Measurements from ENCODE around the gene PRDX1.
"Not testable (repeated sequence)": the region's sequence is repeated elsewhere in the genome, so short reads cannot be mapped to it uniquely, and the experiment has no call there.

The PRDX1 gene

DNA sequence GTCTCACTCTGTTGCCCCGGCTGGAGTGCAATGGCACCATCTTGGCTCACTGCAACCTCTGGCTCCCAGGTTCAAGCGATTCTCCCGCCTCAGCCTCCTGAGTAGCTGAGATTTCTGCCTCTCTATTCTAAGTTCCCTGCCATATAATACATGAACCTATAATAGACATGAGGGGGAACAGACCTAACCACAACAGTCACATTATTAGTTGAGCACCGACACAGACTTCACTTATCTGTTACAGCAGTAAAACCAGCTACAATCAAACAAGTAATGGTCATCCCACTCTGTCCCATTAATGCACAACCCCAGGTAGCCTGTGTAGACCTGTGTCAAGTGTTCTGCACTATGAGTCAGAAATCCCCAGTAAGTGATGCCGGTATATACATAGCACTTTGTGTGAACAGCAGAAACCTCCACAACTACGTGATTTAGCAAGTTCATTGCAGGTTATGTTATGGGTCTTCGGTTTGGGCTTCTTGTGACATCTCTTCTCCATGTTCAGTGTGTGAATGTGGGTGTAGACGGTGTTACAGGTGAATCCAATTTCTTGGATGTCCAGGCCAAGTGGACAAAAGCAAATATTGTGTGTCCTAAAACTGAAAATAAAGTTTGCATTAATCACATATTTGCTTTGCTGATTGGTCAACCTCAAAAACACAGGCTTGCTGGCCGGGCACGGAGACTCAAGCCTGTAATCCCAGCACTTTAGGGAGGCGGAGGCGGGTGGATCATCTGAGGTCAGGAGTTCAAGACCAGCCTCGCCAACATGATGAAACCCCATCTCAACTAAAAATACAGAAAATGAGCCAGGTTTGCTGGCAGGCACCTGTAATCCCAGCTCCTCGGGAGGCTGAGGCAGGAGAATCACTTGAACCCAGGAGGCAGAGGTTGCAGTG is 18.0 kb downstream of the PRDX1 start:
- DNase-seq = no peak

DNA sequence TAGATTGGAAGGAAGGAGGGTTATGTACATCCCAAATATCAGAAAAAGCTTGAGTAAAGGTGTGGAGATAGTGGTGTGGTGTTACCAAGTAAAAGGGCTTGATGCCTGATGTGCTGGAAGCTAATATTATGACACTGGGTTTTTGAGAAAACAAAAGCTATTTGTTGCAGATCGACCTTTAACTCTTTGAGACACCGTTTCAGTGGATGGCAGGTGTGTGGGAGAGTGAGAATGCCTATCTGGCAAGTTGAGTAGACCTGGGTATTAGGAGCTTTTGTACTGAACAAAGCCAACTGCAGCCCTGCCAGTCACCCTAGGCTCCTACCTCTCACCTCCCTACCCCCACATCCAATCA is 20.2 kb downstream of the PRDX1 start:
- DNase-seq = no peak

GRCh38 chr1:45499415-45499769 is 22.3 kb downstream of the PRDX1 start:
- DNase-seq = no peak

DNA sequence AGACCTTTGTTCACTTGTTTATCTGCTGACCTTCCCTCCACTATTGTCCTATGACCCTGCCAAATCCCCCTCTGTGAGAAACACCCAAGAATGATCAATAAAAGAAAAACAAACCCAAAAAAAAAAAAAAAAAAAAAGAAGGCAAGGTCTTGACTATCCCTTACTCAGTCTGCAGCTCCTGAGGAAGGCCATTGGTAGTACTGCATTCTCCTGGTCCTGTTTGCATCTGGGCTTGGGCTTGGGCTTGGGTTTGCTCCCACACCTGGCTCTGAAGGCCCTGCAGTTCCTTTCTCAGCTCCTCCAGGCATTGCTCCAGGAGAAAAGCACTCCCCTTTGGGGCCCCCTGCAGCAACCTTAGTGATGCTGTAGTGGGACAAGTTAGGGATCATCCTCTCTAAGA is 23.4 kb downstream of the PRDX1 start:
- no peak for DNase-seq

DNA sequence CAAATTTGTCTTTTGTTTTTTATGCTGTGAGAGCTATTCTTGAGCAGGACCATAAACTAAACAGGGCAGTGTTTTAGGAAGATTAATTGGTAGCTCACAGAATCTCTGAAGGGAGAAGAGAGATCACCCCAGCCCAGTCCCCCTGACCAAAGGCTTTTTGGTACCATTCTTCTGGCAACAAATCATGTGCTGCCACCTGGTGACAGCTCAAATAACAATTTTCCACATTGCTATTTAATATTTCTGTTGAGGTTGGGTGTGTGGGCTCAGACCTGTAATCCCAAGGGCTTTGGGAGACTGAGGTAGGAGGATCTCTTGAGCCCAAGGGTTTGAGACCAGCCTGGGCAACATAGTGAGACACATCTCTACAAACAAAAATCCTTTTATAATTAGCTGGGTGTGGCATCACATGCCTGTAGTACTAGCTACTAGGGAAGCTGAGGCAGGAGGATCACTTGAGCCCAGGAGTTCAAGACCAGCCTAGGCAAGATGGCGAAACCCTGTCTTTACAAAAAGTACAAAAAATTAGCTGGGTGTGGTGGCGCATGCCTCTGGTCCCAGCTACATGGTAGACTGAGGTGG is 28.5 kb downstream of the PRDX1 start:
- peak; percentile 74 for DNase-seq

DNA sequence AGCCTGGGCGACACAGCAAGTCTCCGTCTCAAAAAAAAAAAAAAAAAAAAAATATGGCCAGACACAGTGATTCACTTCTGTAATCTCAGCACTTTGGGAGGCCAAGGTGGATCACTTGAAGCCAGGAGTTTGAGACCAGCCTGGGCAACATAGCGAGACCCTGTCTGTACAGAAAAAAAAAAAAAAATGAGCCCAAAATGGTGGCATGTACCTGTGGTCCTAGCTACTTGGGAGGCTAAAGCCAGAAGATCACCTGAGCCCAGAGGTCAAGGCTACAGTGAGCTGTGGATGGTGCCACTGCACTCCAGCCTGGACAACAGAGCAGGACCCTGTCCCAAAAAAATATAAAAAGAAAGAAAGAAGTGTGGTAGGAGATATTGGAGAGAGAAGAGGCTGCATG is 29.0 kb downstream of the PRDX1 start:
- DNase-seq = no peak

DNA sequence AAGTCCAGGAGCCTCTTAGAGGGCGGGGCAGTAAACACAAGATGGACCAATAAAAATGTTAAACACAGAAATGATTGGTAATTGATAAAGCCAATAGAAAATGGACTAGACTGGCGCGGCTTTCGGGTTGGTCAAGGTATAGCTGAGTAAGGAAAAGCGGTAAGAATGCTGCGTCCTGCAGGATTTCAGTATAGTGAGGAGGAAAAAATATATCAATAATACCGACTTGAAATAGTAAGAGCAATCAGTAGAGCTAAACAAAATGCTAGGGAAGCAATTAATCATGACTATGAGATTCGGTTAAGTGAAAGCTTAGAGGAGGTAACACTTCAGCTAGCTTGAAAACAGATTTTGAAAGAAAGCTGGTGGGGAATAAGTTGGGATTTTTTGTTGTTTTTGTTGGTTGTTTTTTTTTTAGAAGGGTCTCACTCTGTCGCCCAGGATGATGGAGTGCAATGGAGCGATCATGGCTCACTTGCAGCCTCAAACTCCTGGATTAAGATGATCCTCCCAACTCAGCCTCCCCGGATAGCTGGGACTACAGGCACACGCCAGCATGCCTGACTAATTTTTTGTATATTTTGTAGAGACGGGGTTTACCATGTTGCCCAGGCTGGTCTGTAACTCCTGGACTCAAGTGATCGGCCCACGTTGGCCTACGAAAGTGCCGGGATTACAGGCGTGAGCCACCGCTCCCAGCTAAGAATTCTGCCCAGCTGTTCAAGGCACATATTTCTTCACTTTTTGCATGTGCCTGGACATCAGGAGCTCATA is 30.0 kb downstream of the PRDX1 start:
- no peak for DNase-seq

- peak; percentile 100 for DNase-seq
These were observed 30.8 kb downstream of the PRDX1 start, which contains the start of gene TESK2 for GRCh38 chr1:45490626-45491486. TSS of gene TESK2 (minus strand) at chr1:45491163. CDS start at chr1:45457785, 33,378 bp downstream.

- no peak for DNase-seq
These were observed 31.5 kb downstream of the PRDX1 start for GRCh38 chr1:45490121-45490625.

DNA sequence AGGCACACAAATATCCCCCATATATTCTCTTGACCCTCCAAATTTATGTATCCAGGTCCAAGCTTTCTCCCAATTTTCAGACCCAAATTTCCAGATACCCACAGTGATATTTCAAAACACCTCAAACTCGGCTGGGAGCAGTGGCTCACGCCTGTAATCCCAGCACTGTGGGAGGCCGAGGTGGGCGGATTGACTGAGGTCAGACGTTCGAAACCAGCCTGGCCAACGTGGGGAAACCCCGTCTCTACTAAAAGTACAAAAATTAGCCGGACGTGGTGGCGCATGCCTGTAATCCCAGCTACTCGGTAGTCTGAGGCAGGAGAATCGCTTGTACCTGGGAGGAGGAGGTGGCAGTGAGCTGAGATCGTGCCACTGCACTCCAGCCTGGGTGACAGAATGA is 32.3 kb downstream of the PRDX1 start:
- DNase-seq = peak; percentile 18

GRCh38 chr1:45488666-45489377 is 32.9 kb downstream of the PRDX1 start:
- no peak for DNase-seq

DNA sequence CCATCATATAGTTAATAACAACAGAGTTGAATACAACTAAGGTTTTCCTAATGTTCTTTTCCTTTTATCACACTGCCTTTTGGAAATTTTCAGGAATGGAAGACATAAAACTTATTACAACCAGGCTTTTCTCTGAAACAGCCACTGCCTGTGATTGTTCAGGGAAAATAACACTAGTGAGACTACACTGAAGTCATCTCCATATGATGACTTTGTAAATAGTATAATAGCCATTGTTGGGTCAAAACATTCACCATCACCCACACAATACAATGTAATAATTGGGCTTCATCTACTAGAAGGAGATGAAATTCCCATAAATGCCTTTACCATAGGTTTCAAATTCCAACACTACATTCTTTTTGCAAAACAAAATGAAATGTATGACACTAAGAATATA is 35.7 kb downstream of the PRDX1 start:
- no peak for DNase-seq

DNA sequence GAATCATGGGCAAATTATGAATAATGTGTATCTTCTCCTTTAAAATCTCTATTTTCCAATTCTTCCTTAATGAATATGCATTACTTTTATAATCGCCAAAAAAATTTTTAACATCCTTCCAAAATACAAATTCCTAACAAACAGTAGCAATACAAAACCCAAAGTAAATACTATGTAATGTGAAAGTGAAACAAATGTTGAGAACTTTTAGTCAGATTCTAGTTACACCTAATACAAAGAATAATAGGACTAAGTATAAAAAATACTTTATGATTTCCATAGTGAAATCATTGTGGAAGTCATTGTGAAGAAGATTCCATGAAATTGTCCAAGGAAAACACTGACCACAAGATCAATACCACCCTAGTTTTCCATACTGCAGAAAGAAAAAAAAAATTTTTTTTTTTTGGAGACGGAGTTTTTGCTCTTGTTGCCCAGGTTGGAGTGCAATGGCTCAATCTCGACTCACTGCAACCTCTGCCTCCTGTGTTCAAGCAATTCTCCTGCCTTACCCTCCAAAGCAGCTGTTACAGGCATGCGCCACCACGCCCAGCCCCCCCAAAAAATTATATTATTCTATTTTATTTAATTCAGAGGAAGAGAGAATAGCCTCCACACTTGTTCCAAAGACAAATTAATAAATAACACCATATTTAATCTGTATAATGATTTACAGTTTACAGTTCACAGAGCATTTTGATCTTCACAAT is 42.5 kb downstream of the PRDX1 start:
- no peak for DNase-seq

- no peak for DNase-seq
These were observed 43.4 kb downstream of the PRDX1 start for GRCh38 chr1:45478121-45478814.

DNA sequence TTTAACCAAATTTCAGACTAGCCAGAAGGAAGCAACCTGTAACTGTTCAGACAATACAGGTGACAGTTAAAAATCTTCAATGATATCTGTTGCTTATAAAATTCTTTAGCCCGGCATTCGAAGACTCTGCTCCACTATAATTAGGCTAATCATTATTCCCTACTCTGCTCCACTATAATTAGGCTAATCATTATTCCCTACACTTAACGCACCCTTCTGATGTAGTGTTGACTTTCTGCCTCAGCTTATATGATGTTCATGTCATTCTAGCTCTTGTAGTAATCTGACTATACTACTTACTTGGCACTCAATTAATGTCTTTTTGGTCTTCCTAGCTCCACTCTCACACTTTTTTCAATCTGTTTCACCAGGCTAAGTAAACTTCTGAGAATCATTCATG is 44.0 kb downstream of the PRDX1 start:
- no peak for DNase-seq

GRCh38 chr1:45474194-45474593 is 47.5 kb downstream of the PRDX1 start:
- not testable (repeated sequence) for DNase-seq

- DNase-seq = no peak
These were observed 48.4 kb downstream of the PRDX1 start for GRCh38 chr1:45473302-45473701.

- no peak for DNase-seq
These were observed 51.3 kb downstream of the PRDX1 start for GRCh38 chr1:45470306-45470798.

- not testable (repeated sequence) for DNase-seq
These were observed 54.3 kb downstream of the PRDX1 start for GRCh38 chr1:45467353-45467752.

DNA sequence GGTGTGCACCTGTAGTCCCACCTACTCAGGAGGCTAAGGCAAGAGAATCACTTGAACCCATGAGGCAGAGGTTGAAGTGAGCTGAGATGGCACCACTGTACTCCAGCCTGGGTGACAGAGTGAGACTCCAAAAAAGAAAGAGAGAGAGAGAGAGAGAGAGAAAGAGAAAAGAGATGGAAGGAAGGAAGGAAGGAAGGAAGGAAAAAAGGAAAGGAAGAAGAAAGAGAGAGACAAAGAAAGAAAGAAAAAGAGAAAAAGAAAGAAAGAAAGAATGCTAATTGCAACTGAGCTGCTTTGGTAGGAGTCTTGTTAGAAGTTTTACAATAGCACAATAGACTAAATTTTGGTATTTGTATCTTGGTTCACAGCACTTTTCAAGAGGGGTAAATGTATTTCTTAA is 56.4 kb downstream of the PRDX1 start:
- DNase-seq = no peak

Data from CD4-positive, alpha-beta T cell treated with Interleukin-21 for 1 hour (primary cell).